HG02798 (cell line): ENCODE results near the gene CDH4.
"Not testable (repeated sequence)": the region's sequence is repeated elsewhere in the genome, so short reads cannot be mapped to it uniquely, and the experiment has no call there.

Experiments
- ATAC-seq: cut with Tn5 transposase; IDR thresholded peaks from one replicate; pipeline ENCODE4 v1.9.1; 2021; ENCODE audit warnings: mild to moderate bottlenecking; ENCODE audit not compliant: unreplicated experiment, poor library complexity

CDH4 gene

GRCh38 chr20:61449057-61449609, 197.1 kb downstream of the CDH4 start:
- ATAC-seq = no peak

- ATAC-seq = no peak
Measured at GRCh38 chr20:61449916-61450315, 197.9 kb downstream of the CDH4 start.

GRCh38 chr20:61450549-61450948, 198.5 kb downstream of the CDH4 start:
- no peak for ATAC-seq

- no peak for ATAC-seq
Measured at GRCh38 chr20:61451009-61451408, 198.9 kb downstream of the CDH4 start.

GRCh38 chr20:61451953-61452352, 199.9 kb downstream of the CDH4 start:
- ATAC-seq = no peak

GRCh38 chr20:61453219-61453618, 201.2 kb downstream of the CDH4 start:
- no peak for ATAC-seq

- not testable (repeated sequence) for ATAC-seq
Measured at GRCh38 chr20:61453623-61454022, 201.6 kb downstream of the CDH4 start.

GRCh38 chr20:61454053-61454452, 202.0 kb downstream of the CDH4 start:
- ATAC-seq = no peak

GRCh38 chr20:61455508-61456215, 203.6 kb downstream of the CDH4 start:
- ATAC-seq = no peak

GRCh38 chr20:61457725-61458124, 205.7 kb downstream of the CDH4 start:
- ATAC-seq = no peak

- no peak for ATAC-seq
Measured at GRCh38 chr20:61458146-61458746, 206.2 kb downstream of the CDH4 start.

GRCh38 chr20:61459266-61459665, 207.2 kb downstream of the CDH4 start:
- no peak for ATAC-seq

- no peak for ATAC-seq
Measured at GRCh38 chr20:61459705-61460104, 207.6 kb downstream of the CDH4 start.

GRCh38 chr20:61460261-61461052, 208.4 kb downstream of the CDH4 start:
- ATAC-seq = no peak

- ATAC-seq = no peak
Measured at GRCh38 chr20:61461461-61461860, 209.4 kb downstream of the CDH4 start.

- no peak for ATAC-seq
Measured at GRCh38 chr20:61464307-61465303, 212.5 kb downstream of the CDH4 start.

- ATAC-seq = no peak
Measured at GRCh38 chr20:61475729-61476128, 223.7 kb downstream of the CDH4 start.

- no peak for ATAC-seq
Measured at GRCh38 chr20:61476956-61477355, 224.9 kb downstream of the CDH4 start.

- ATAC-seq = no peak
Measured at GRCh38 chr20:61477451-61477861, 225.4 kb downstream of the CDH4 start.

GRCh38 chr20:61478094-61478493, 226.0 kb downstream of the CDH4 start:
- no peak for ATAC-seq
